Activated CD4-positive, CD25-positive, alpha-beta regulatory T cell treated with anti-CD3 and anti-CD28 coated beads, Interleukin-2, amount 50 U/mL, for 72 hours (primary cell): ENCODE results near the gene UBA7.
"Not testable (repeated sequence)": the region's sequence is repeated elsewhere in the genome, so short reads cannot be mapped to it uniquely, and the experiment has no call there.

ENCODE experiments used
- DNase-seq: peaks from one replicate; pipeline ENCODE4 v3.0.0; 2021

Gene UBA7, protein sequence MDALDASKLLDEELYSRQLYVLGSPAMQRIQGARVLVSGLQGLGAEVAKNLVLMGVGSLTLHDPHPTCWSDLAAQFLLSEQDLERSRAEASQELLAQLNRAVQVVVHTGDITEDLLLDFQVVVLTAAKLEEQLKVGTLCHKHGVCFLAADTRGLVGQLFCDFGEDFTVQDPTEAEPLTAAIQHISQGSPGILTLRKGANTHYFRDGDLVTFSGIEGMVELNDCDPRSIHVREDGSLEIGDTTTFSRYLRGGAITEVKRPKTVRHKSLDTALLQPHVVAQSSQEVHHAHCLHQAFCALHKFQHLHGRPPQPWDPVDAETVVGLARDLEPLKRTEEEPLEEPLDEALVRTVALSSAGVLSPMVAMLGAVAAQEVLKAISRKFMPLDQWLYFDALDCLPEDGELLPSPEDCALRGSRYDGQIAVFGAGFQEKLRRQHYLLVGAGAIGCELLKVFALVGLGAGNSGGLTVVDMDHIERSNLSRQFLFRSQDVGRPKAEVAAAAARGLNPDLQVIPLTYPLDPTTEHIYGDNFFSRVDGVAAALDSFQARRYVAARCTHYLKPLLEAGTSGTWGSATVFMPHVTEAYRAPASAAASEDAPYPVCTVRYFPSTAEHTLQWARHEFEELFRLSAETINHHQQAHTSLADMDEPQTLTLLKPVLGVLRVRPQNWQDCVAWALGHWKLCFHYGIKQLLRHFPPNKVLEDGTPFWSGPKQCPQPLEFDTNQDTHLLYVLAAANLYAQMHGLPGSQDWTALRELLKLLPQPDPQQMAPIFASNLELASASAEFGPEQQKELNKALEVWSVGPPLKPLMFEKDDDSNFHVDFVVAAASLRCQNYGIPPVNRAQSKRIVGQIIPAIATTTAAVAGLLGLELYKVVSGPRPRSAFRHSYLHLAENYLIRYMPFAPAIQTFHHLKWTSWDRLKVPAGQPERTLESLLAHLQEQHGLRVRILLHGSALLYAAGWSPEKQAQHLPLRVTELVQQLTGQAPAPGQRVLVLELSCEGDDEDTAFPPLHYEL

DNA sequence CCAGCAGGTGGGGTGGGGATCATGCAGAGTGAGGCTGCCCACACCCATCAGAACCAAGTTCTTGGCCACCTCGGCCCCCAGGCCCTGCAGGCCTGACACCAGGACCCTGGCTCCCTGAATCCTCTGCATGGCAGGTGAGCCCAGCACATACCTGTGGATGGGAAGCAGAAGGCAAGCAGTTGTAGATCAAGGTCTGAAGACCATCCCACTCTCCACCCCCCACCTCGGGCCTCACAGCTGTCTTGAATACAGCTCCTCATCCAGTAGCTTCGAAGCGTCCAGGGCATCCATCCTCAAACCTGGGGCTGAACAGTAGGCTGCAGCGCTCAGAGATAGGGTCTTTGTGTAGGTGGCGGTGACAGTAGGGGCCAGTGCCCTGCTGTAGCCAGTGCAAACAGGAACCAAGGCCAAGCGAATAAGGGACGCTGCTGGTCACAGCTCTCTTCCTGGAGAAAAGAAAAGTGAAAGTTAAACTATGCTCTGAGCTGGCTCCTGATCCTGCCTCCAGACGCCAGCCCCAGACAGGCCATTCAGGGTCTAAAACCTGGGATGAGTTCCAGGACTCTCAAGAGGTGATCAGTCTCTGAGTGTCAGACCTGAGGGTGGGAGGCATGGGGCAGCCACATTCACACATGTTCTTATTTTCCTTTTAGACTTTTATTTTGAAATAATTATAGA, at the start of gene UBA7:
TSS of gene UBA7 (minus strand) at position 457 of the 678 bp plus-strand sequence. CDS start at position 291, 166 bp downstream.
- DNase-seq: peak; percentile 51

DNA sequence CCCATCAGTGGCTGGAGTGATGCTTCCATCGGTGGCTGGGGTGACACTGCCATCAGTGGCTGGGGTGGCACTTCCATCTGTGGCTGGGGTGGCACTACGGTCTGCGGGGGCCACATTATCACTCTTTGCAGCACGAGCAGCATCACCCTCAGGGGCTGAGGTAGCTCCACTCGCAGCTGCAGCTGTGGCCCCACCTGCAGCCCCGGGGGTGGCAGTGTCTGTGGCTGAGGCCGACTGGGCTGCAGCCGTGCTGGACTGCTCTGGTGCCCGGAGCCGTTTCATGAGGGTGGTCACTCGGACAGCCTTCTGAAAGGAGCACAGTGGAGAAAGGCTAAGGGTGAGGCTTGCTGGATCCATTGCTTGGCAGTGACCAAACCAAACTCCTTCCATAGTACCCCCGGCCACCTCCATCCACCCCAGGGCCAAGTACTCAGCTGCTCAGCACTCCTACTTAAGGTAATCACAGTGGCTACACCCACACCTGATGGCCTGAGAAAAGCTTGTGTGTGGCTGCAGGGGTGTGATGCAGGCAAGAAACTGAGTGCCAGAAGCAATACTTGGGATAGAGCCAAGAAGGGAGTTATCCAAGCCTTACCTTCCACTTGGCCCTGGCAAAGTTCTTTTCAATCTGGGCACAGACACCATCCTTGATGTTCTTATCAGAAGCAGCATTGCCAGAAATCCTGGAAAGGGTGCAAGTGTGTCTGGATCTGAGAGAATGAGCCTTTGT, 46.0 kb upstream of the UBA7 start:
- no peak for DNase-seq

DNA sequence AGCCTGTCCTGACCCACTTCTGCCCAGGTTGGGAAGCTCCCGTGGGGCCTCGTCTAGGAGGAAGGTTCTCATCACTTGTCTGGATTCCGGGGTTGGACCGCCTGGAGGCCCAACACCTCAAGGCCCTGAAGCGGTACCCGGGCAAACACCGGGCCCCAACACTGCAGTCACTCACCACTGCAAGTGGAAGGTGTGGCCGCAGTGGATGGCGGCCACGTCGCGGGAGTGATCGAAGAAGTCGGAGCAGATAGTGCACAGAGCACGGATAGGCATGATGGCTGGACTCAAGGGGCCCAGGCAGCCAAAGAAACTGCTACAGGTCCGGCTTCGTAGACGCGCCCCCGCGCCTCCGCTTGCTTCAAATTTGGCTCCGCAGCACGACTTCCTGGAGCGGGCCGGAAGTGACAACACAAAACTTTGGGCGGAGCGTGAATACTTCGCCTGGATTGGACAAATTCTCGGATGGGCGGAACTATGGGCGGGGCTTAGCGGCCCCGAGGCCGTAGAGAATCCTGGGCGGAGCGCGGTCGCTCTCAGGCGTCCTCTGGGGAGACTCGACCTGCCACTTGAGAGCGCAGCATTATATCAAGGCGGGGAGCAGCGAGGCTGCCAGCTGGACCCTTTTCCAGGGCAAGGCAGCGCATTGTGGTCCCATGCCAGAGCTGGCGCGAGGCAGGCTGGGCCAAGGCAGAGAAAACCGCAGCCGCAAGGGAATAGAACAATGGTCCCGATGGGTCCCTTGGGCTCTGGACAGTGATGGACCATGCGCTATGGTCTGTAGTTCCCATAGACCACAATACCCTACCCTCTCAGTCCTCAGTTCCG, 42.6 kb upstream of the UBA7 start, which contains the start of gene TRAIP:
TSS of gene TRAIP (minus strand) at position 384 of the 825 bp plus-strand sequence. CDS start at position 273, 111 bp downstream.
- DNase-seq: peak; percentile 95

DNA sequence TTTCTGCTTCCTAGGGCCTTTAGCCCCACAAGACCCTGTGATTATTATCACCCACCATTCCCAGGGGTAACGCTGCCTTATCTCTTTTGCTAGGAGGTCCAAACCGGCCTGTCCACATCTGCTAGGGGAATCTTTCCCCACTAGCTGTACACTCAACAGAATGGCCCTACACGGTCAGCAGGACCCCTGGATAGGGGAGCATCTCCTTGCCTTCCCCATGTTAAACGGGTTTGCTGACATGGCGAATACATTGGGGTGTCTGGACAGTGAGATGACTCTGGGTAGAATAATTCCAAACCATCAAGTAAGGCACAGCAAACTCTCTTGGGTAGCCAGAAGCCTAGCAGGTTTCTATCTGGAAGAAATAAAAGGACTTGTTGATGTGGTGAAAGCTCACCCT, 41.9 kb upstream of the UBA7 start:
- DNase-seq: no peak

DNA sequence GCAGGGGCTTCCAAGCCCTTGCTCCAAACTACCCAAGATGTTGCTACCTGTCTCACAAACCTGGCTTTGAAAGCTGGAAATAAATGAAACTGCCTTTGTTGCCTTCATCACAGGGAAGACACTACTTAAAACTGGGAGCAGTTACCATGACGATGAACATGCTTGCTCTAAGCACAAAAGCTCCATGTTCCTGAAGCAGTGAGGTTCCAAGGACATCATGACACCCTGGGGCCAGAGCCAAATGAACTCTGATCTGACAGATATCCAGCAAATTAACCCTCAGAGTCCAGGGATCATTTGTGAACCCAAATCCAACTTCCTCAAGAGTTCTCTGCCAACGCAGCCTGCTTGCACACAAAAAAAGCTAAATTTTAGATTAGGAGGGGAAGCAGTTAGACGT, 31.9 kb upstream of the UBA7 start:
- no peak for DNase-seq

DNA sequence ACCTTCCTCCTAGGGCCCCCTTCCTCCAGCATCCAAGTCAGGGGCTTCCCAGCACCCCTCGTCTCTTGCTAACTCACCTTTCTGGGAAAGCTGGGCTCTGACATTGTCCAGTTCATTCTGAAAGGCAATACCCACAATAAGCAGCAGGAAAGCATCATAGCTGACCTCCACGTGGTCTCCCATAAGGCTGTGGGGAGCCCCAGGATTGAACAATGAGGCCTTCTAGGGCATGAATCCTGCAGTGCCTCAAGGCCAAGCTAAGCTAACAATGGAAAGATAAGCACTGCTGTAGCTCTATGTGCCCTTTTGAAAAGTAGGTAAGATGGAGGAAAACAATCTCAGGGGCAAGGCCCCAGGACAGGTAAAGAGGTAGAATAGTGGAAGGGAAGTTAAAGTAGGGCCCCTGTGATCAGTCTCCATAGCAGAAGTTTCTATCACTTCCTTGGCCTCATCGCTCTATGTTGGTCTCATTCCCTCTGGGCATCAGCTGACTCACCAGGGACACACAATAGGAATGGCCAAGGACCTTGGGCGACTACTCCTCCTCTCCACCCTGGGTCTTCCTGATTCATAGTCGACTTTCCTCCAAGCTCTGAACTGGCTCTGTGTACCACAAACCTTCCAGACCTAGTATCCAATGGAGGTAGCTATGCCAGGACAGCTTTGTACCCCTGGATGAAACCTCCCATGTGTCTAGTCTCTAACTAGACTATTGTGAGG, 30.9 kb upstream of the UBA7 start:
- no peak for DNase-seq

DNA sequence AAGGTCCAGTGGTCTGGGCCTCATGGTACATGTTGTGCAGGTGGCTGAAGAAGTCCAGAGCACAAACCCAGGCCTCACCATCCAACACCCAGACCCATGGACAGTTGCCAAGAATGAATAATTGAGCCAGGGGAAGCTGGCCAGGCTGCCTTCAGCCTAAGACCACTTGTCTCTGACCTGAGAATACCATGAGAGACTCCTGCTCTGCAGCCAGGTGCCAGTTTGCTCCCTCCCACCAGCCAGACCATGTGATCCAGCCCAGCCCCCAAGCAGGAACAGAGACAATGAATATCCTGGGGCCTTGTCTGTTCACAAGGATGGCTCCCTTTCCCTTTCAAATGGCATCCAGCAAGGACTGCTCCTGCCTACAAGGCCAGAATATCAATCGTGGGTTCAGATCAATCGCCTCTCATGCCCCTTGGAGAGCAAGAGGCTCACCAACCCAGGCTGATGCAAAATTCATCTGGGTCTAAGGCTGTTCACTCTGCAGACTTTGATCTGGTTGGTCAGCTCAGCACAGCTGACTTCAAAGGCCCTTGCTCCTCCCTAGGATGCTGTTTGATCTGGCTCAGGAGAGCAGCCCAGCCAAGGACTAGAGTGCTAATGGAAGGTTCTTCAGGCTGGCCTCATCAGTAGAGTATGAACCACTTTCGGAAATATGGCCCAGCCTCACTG, 29.2 kb upstream of the UBA7 start:
- no peak for DNase-seq

DNA sequence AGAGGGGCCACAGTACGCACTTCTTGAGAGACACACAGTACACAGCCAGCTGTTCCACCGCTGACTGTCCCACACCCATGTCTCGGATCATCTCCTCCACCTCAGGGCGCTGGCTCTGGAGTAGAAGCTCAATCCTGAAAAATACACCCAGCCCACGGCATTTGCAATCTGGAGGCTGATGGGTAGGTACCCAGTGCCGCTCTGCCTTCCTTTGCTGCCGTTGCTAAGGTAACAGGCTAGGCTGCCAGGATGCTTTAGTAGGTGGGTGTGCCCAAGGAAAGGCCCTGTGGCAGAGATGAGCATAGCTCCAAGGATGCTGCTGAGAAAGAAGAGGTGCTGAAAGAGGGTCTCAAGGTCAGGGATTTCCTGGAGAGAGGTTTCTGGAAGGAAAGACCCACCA, 28.1 kb upstream of the UBA7 start:
- no peak for DNase-seq

DNA sequence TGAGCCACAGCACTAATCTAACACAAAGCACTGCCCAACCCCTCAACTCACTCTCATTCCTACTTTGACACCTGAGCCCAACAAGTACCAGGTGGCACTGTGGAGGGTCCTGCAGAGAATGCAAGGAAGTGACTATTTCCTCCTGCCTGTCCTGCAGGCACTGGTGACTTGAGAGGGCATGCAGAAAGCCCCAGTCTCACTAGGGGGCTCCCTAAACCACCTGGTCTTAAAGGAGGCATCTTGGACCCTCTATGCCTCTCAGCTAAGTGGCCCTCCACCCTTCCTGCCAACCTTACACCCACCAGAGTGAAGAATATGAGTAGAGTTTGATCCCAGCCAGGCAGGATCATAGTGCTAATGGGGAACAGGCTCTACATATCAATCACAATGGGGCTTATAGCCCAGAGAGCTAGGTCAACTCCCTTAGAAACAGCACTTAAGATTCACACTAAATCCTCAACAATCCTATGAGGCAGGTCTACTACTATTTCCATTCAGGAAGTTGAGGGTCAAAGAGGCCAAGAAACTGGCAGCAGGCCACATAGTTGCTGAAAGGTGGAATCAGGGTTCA, 27.5 kb upstream of the UBA7 start:
- no peak for DNase-seq

DNA sequence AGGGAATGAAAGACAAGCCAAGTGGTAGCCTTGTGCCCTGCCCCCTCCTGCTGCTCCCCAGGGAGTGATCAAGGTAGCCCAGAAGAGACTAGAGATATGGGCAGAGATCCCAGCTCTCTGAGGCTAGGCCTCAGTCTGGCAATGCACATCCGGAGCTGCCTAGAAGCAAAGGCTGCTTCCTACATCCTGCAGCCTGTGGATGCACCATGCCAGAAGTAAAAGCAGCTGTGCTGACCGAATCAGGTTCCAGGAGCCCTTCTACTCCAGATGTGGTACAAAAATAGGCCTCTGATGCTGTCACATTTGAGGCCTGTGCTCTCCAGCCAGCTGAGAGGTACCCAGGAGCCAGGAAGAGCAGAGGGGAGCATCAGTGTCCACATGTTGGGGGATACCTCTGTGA, 26.6 kb upstream of the UBA7 start:
- DNase-seq: no peak

DNA sequence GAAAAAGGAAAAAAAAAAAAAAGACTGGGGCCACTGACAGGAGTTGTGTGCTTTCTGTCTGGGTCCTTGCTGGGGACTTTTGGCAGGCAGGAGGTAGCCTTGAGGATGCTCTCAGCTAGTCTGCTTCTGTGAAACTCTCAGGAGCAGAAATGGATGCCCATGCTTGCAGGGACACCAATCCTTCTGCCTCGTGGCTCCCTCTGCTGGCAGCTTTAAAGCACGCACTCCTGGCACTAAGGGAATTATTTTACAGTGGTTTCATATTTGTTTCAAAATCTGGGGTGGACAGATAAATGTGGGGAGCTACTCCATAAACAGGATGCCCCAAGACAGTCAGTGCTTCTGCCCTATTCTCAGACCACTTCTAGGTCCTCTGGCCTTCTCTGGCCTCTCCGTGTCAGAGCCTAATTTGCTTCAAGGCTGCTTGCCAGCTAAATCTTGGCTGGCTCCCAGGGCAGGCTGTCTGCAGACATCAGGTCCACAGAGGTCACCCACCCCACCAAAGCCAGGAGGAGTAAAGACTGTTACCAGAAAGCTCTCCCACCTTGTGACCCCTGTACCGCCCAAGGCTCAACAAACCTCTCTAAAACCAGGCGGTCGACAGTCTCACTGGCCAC, 25.5 kb upstream of the UBA7 start:
- peak; percentile 77 for DNase-seq

DNA sequence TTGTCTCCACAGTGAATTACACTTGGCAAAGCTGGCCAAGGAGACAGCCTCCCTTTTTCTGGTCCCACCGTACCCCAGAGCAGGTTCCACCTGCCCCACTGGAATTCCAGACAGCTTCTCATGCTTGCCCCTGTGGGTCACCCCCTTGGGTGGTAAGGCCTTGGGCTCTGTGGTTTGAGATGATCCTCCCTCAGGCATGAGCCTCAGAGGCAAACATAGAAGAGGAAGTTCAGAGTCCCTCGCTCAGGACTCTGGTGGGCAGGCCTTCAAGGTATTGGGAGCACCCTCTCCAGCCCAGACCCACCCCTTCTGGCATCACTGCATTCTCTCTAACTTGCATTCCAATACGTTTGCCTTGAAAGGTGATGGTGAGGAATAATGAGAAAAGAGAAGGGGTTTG, 17.6 kb upstream of the UBA7 start:
- no peak for DNase-seq

DNA sequence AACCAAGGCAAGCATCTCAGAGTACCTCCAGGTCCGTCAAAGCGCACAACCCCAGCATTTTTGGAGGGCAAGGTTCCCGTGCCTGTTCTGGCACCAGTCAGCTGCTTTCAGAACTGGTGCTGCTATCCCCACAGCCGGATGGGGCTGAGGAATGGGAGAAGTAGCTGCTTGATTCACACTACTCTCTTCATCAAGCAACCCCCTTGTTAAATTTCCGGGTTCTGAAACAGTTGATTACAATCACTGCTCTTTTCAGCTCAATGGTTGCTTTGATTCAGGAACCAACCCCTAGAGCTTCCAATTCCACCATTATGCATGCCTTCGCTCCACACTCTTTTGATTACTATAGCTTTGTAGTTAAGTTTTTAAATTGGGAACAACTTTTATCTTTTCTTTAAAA, 12.3 kb upstream of the UBA7 start:
- DNase-seq: no peak

DNA sequence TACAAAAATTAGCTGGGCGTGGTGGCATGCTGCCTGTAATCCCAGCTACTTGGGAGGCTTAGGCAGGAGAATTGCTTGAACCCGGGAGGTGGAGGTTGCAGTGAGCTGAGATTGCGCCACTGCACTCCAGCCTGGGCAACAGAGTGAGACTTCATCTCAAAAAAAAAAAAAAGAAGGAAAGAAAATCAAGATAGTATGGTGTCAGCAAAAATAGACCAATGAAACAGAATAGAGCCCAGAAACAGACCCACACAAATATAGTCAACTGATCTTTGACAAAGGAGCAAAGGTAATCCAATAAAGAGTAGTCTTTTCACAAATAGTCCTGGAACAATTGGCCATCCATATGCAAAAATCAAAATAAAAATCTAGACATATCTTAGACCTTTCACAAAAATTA, 9.4 kb upstream of the UBA7 start:
- DNase-seq: not testable (repeated sequence)

DNA sequence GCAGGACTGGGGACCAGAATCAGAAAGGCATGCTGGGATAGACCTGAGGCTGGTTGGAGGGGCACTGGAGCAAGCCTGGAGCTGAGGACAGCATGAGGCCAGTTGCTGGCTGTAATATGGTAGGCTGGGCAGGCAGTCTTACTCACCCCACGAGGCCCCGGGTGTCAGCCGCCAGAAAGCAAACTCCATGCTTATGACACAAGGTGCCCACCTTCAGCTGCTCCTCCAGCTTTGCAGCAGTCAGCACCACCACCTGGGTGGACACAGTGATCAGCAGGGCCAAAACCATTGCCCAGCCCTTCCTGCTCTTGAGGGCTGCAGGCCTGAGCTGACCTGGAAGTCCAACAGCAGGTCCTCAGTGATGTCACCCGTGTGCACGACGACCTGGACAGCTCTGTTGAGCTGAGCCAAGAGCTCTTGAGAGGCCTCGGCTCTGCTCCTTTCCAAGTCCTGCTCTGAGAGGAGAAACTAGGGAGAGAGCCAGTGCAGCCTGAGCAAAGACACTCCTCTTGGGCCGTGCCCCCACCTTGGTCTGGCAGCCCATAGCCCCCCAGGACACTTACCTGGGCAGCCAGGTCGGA, 747 bp downstream of the UBA7 start:
- no peak for DNase-seq

DNA sequence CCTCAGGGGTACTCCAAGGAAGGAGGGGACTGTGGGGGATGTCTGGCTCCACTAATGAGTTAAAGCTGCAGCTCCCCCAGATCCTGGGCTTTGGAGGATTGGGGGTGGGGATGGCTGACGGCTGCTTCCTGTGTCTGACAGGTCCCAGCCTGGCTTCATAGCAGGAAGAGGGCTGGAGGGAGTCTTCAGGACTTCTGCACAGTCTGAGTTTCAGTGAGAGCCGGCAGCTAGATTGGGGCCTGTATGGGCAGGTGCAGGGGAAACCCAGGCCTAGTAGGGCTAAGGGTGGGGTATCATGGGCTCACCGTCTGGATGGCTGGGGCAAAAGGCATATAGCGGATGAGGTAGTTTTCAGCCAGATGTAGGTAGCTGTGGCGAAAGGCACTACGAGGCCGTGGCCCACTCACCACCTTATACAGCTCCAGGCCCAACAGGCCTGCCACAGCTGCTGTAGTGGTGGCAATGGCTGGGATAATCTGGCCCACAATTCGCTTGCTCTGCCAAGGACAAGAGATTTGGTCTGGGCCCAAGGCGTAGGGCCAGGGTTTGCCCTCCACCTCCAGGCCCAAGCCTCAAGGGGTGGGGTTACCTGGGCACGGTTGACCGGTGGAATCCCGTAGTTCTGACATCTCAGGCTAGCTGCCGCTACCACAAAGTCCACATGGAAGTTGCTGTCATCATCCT, 6.2 kb downstream of the UBA7 start:
- no peak for DNase-seq

DNA sequence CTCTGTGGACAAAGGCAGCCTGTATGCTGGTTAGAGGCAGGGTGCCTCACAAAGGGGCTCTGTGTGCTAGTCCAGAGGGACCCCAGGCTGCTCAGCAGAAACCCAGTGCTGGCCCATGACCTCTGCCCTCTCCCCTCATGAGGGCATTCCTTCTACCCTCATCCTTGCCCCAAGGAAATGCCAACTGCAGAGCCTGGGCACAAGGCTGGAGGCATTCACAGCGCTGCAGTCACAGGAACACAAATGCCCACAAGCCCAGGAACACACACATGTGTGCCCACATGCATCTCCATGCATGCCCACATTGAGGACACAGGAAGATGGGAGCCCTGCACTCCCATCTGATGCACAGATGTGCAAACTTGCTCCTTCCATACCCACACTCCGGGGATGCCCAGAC, 6.9 kb downstream of the UBA7 start:
- no peak for DNase-seq
